Kidney epithelial cell (primary cell): ENCODE results near the gene OBP2B. TPM values are rescaled to one million over a fixed set of nuclear protein-coding genes. Genes with fewer than 3 reads are reported as not detected.

ENCODE experiments used
- DNase-seq: peaks from one replicate; pipeline ENCODE4 v3.0.0-alpha.2; 2010; ENCODE audit warnings: low read depth
- H3K27me3 ChIP-seq: 2 replicates; pipeline ENCODE4 v1.6.0; 2011; ENCODE audit warnings: low read length; ENCODE audit not compliant: control insufficient read depth, insufficient read depth
- H3K36me3 ChIP-seq: 2 replicates; pipeline ENCODE4 v1.5.1; 2011; ENCODE audit warnings: low read length; ENCODE audit not compliant: control insufficient read depth, insufficient read depth
- H3K4me3 ChIP-seq: 2 replicates; pipeline ENCODE4 v1.5.1; 2011; ENCODE audit warnings: low read depth, mild to moderate bottlenecking, control low read depth, low read length
- CTCF ChIP-seq: IDR thresholded peaks from 2 replicates; pipeline ENCODE4 v1.5.1; 2011; ENCODE audit warnings: mild to moderate bottlenecking, moderate library complexity, low read length, control low read depth, inconsistent platforms; ENCODE audit not compliant: insufficient read depth, poor library complexity, severe bottlenecking
- total RNA-seq: library from RNA; depleted of rRNA; stranded (reverse); fragments of >200 nt; gene quantifications from 2 replicates; pipeline ENCODE4 v1.2.3, GENCODE V29; 2015

OBP2B gene
- total RNA-seq, 1 donor from 2014 or later = not detected

- H3K4me3 ChIP-seq = no peak overlapping the region
- TF ChIP-seq CTCF = no peak
- no peaks in the 10 kb centered on the region for H3K36me3 ChIP-seq
- DNase-seq = no peak
- peaks cover 15% of the 10 kb centered on the region for H3K27me3 ChIP-seq
These were observed 19.2 kb downstream of the OBP2B start for GRCh38 chr9:133189826-133190225.

- TF ChIP-seq CTCF = no peak
- DNase-seq = no peak
- no peaks in the 10 kb centered on the region for H3K36me3 ChIP-seq
These were observed 20.2 kb downstream of the OBP2B start for GRCh38 chr9:133188843-133189180.

GRCh38 chr9:133188006-133188842 lies 20.8 kb downstream of the OBP2B start:
- H3K36me3 ChIP-seq = no peaks in the 10 kb centered on the region
- H3K4me3 ChIP-seq = no peak overlapping the region
- no peak for DNase-seq
- TF ChIP-seq CTCF = peak; percentile 43
- H3K27me3 ChIP-seq = peaks cover 17% of the 10 kb centered on the region

More at GRCh38 chr9:133188843-133189180, 20.2 kb downstream of the OBP2B start:
- peaks cover 17% of the 10 kb centered on the region for H3K27me3 ChIP-seq
- no peak overlapping the region for H3K4me3 ChIP-seq

- no peak for DNase-seq
- H3K36me3 ChIP-seq = no peaks in the 10 kb centered on the region
- H3K27me3 ChIP-seq = peaks cover 19% of the 10 kb centered on the region
- H3K4me3 ChIP-seq = no peak overlapping the region
- no peak for TF ChIP-seq CTCF
These were observed 21.5 kb downstream of the OBP2B start for GRCh38 chr9:133187561-133188005.

GRCh38 chr9:133186736-133187135 lies 22.3 kb downstream of the OBP2B start:
- DNase-seq = no peak
- Histone ChIP-seq H3K27me3 (peaks cover 22% of the 10 kb centered on the region), H3K4me3 (no peak overlapping the region), H3K36me3 (no peaks in the 10 kb centered on the region)
- TF ChIP-seq CTCF = no peak

- DNase-seq = peak; percentile 35
- TF ChIP-seq CTCF = peak; percentile 64
These were observed 24.1 kb downstream of the OBP2B start for GRCh38 chr9:133184971-133185370.

More at GRCh38 chr9:133184971-133185370, 24.1 kb downstream of the OBP2B start:
- Histone ChIP-seq H3K4me3 (no peak overlapping the region), H3K36me3 (no peaks in the 10 kb centered on the region), H3K27me3 (peaks cover 22% of the 10 kb centered on the region)
